HG03060 (cell line): ENCODE measurements around the gene FARS2.

ENCODE experiments used
- ATAC-seq: cut with Tn5 transposase; IDR thresholded peaks from one replicate; pipeline ENCODE4 v1.9.1; 2021; ENCODE audit warnings: low read depth, moderate number of reproducible peaks; ENCODE audit not compliant: unreplicated experiment

Gene FARS2

GRCh38 chr6:5520796-5521195 lies 259.5 kb downstream of the FARS2 start:
- no peak for ATAC-seq

DNA sequence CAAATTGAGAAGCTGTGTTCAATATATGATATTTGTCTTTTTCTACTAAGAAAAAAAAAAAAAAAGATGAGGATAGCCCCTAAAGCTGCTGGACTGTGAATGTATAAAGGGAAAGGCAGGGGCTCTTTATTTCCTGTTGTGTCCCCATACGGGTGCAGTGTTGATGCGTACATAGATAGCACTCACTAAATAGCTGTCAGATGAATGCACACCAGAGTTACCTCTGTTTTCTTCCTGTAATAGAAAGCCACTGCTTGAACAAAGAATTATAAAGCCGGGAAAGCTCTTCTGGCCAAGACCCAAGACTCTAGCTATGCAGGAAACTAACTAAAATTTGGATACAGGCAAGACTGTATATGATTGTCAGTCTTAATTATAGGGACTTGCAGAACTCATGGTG lies 260.0 kb downstream of the FARS2 start:
- ATAC-seq: no peak

DNA sequence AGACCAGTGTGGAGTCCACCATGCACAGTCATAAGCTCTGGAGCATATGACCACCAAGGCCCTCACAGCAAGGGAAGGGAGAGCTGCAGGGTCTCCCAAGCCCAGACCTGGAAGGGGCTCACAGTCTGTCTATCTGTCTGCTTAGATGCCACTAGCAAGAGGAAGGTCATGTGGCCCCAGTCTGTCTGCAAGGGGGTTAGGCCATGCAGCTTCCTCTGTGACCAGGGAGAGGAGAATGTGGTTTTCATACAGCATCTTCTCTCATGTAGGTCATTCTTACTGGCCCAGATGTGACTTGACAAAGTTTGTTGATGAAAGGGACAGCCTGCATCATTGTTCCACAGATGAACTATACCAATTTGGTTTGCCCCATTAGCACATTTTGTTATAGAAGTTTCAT lies 260.8 kb downstream of the FARS2 start:
- ATAC-seq: no peak

GRCh38 chr6:5524110-5524509 lies 262.8 kb downstream of the FARS2 start:
- ATAC-seq: no peak

DNA sequence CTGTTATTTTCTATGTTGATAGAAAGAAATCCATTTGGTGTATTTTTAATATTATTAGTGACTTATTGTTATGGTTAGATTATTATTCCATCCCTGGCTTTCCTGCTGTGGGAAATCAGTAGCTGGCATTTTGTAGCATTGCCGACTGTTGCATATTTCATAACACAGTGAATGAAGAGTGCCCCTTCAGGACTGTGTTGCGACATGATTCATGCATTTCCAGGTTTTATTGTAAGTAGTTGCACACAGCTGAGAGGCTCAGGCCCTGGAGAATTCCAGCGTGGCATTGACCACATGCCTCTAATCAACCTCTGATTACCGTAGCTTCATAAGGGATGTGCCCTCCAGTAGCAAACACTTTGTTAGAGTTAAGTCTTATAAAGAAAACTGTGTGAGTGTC lies 263.9 kb downstream of the FARS2 start:
- ATAC-seq: no peak

- ATAC-seq: no peak
Measured at GRCh38 chr6:5529015-5529414, 267.7 kb downstream of the FARS2 start.

- no peak for ATAC-seq
Measured at GRCh38 chr6:5529733-5530132, 268.4 kb downstream of the FARS2 start.

DNA sequence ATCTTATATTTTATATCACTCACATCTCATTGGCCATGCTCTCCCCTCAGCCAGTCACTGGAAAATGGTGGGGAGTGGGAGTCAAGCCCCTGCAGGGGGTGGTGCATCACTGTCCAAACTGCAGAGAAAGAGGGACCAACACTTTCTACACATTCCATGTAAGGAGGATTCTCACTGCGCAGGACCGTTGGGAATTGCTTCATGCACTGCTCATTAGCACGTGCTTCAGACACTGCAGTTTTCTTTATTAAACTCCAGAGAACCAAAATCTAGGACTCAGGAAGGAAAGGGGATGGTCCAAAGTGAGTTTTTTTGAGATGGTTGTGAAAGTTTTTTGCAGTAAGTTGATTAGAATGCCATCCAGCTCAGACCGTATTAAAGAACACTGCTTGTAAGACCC lies 269.8 kb downstream of the FARS2 start:
- no peak for ATAC-seq

DNA sequence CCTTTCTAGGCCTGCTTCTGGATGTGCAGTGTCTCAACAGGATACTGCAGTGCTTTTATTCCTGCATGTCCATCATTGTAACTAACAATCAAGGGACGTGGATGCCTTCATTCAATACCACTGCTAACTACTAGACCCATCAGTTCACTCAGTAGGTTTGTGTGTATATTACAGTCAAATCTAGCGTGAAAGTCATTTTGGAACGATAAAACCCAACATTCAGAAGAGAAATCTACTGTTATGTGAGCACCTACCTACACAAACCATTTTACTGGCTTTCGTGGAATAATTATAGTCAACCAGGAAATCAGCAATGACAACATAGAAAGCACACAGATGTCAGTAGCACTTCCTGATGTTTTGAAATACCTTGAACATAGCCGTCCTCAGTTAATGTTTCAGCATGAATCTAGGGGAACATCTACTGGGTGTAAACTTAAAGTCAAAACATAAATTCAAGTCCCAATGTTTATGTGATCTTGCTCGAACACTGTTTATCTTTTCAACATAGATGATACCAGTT lies 270.6 kb downstream of the FARS2 start:
- ATAC-seq: no peak

DNA sequence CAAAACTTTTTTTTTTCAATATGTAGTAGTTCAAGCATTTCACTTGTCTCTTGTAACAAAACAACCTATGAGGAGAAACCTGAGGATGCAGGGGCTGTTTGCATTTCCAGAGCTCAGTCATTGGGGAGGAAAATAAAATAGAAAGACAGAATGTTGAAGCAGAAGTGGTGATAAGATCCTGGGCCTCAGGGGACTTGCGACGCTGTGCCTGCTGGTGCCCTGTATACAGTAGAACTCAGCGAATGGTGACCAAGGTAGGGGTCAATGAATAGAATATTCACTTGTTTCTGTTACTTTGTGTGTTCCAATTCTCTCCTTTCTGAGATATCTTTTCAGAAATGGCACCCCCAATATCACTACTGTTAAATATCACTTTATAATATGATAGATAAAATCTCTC lies 271.6 kb downstream of the FARS2 start:
- ATAC-seq: no peak

DNA sequence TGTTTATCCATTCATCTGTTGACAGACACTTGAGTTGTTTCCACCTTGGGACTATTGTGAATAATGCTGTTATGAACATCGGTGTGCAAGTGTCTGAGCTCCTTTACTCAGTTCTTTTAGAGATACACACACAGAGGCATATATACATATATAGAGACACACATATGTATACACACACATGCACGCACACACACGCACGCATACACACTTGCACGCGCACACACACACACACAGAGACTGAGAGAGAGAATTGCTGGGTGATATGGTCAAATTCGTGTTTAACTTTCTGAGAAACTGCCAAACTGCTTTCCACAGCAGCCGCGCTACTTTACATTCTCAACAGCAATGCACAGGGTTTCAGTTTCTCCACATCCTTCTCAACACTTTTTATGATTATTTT lies 273.3 kb downstream of the FARS2 start:
- ATAC-seq: no peak

- ATAC-seq: no peak
Measured at GRCh38 chr6:5536644-5537043, 275.3 kb downstream of the FARS2 start.

GRCh38 chr6:5537132-5537531 lies 275.8 kb downstream of the FARS2 start:
- no peak for ATAC-seq

GRCh38 chr6:5537967-5538366 lies 276.7 kb downstream of the FARS2 start:
- ATAC-seq: no peak

DNA sequence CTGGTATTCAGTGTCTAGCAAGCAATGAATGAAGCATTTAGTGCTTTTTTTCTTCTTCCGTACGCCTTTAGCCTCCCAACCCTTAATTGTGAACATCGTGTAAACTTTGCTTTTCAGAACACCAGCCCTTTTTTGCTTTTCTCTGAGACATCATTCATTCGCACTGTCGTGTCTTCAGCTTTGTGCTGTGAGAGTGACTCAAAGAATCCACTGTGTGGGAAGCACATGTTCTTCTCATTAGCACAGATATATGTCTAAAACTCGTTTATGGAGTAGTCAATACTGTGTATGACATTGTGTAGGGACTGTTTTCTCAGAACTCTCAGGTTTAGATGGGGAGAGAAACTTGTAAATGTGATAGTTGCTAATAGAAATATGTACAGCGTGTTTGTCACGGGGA lies 279.1 kb downstream of the FARS2 start:
- no peak for ATAC-seq

- no peak for ATAC-seq
Measured at GRCh38 chr6:5541025-5541424, 279.7 kb downstream of the FARS2 start.

DNA sequence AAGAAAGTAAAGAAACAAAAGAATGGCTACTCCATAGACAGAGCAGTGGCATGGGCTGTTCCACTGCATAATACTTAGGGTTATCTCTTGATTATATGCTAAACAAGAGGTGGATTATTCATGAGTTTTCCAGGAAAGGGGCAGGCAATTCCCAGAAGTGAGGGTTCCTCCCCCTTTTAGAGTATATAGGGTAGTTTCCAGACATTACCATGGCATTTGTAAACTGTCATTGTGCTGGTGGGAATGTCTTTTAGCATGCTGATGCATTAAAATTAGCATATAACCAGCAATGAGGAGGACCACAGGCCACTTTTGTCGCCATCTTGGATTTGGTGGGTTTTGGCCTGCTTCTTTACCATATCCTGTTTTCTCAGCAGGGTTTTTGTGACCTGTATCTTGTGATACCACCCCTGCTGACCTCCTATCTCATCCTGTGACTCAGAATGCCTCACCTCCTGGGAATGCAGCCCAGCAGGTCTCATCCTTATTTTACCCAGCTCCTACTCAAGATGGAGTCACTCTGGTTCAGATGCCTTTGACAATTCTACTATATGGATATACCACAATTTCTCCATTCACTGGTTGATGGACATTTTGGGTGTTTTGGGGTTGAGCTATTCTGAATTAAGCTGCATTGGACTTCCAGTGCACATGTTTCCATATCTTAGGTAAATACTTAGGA lies 280.6 kb downstream of the FARS2 start:
- ATAC-seq: no peak

GRCh38 chr6:5547556-5547955 lies 286.2 kb downstream of the FARS2 start:
- ATAC-seq: no peak

- ATAC-seq: no peak
Measured at GRCh38 chr6:5550631-5551030, 289.3 kb downstream of the FARS2 start.

GRCh38 chr6:5552243-5552642 lies 290.9 kb downstream of the FARS2 start:
- no peak for ATAC-seq

GRCh38 chr6:5553767-5554166 lies 292.5 kb downstream of the FARS2 start:
- no peak for ATAC-seq

DNA sequence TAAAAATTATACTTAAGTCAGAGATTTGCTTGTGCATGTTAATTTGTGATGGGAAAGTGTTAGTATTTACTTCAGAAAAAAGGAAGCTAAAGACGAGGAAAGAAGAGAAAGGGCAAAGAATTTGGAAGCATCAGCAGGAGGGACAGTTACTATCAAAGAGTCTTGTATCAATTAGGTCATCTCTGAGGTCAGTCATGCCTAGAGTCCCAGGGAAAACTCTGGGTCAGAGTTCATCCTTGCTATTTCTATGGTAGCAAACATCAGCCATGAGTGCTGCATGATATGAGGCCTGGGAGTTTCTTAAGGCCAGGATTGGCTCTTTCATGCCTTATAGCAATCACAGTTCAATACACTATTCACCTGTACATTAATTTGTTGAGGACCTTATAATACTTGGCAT lies 292.9 kb downstream of the FARS2 start:
- no peak for ATAC-seq

- ATAC-seq: no peak
Measured at GRCh38 chr6:5556011-5556410, 294.7 kb downstream of the FARS2 start.
